ENCODE measurements around the gene DLGAP4. TPM values are rescaled to one million over a fixed set of nuclear protein-coding genes. Genes with fewer than 3 reads are reported as not detected.
"Not testable (repeated sequence)": the region's sequence is repeated elsewhere in the genome, so short reads cannot be mapped to it uniquely, and the experiment has no call there.

DLGAP4 gene
- total and polyA plus RNA-seq, 5 experiments from 2014 or later = 9.3 to 35.0 (median 16.6) TPM

GRCh38 chr20:36472637-36473090 is 166.5 kb downstream of the DLGAP4 start:
- ATAC-seq (peak; percentile 93 to 94), DNase-seq (peak in 3 of 10 donors; percentile 17 to 37 (median 21))
- Mint-ChIP-seq H3K9me3 (no peaks in the 10 kb centered on the region), H3K27ac (peak overlapping the region; percentile 79 to 92 (median 88)), H3K27me3 (no peaks in the 10 kb centered on the region), H3K4me1 (peaks cover 16 to 66% (median 61%) of the 10 kb centered on the region in 4 donors), H3K4me3 (peak overlapping the region; percentile 43 to 80 (median 70)), H3K36me3 (peaks cover 0 to 7% (median 0%) of the 10 kb centered on the region in 3 donors)
- POLR2A ChIA-PET = interaction anchor here (0.6 to 0.9 kb wide), 2 partner anchors 29 to 229 kb away, joined by 3 to 6 read pairs; no protein-coding TSS in a partner anchor

- H3K36me3 Mint-ChIP-seq = peaks cover 0 to 7% (median 0%) of the 10 kb centered on the region in 3 donors
- POLR2A ChIA-PET = interaction anchor here (0.5 to 1.2 kb wide), 4 partner anchors 10 to 455 kb away, joined by 3 to 6 read pairs (median 3); no protein-coding TSS in a partner anchor
- no peak for DNase-seq
- H3K4me3 Mint-ChIP-seq = peak overlapping the region in 7 of 10 donors; percentile 14 to 72 (median 67)
- no peaks in the 10 kb centered on the region for H3K9me3 Mint-ChIP-seq
- H3K27ac Mint-ChIP-seq = peak overlapping the region in 8 of 10 donors; percentile 31 to 92 (median 86)
- H3K4me1 Mint-ChIP-seq = peaks cover 15 to 62% (median 59%) of the 10 kb centered on the region in 4 donors
- no peak for ATAC-seq
- no peaks in the 10 kb centered on the region for H3K27me3 Mint-ChIP-seq
Observed at GRCh38 chr20:36473164-36473563, 167.0 kb downstream of the DLGAP4 start.

- Mint-ChIP-seq H3K27me3 (no peaks in the 10 kb centered on the region), H3K36me3 (peaks cover 0 to 9% (median 0%) of the 10 kb centered on the region in 3 donors), H3K4me1 (peaks cover 24 to 64% (median 61%) of the 10 kb centered on the region in 4 donors), H3K9me3 (no peaks in the 10 kb centered on the region), H3K4me3 (no peak overlapping the region), H3K27ac (peak overlapping the region in 4 of 10 donors; percentile 37 to 79 (median 51))
- ATAC-seq (no peak), DNase-seq (no peak)
- POLR2A ChIA-PET = interaction anchor here (1.2 kb wide), 1 partner anchor 11 kb away, joined by 3 read pairs; no protein-coding TSS in a partner anchor
Observed at GRCh38 chr20:36474563-36474962, 168.4 kb downstream of the DLGAP4 start.

- H3K9me3 Mint-ChIP-seq, H3K36me3 Mint-ChIP-seq, POLR2A ChIA-PET, ATAC-seq, H3K4me3 Mint-ChIP-seq, DNase-seq, H3K27me3 Mint-ChIP-seq: not testable (repeated sequence)
- Mint-ChIP-seq H3K27ac (peak overlapping the region in 3 of 10 donors; percentile 48 to 59 (median 58)), H3K4me1 (peaks cover 24 to 64% (median 60%) of the 10 kb centered on the region in 4 donors)
Observed at GRCh38 chr20:36475054-36475453, 168.9 kb downstream of the DLGAP4 start.

- Mint-ChIP-seq H3K27me3 (no peaks in the 10 kb centered on the region), H3K27ac (no peak overlapping the region), H3K9me3 (no peaks in the 10 kb centered on the region), H3K4me3 (no peak overlapping the region), H3K4me1 (peaks cover 29 to 56% (median 49%) of the 10 kb centered on the region in 4 donors), H3K36me3 (peaks cover 0 to 12% (median 0%) of the 10 kb centered on the region in 3 donors)
- no peak for DNase-seq
- POLR2A ChIA-PET = interaction anchor here (1.0 kb wide), 1 partner anchor 11 kb away, joined by 3 read pairs; no protein-coding TSS in a partner anchor
- no peak for ATAC-seq
Observed at GRCh38 chr20:36477475-36477874, 171.3 kb downstream of the DLGAP4 start.

GRCh38 chr20:36478137-36478905 is 172.2 kb downstream of the DLGAP4 start:
- H3K4me1 Mint-ChIP-seq = peaks cover 27 to 55% (median 44%) of the 10 kb centered on the region in 4 donors
- DNase-seq (no peak), ATAC-seq (no peak)
- no peak overlapping the region for H3K4me3 Mint-ChIP-seq
- POLR2A ChIA-PET = no interaction called here
- H3K27me3 Mint-ChIP-seq = no peaks in the 10 kb centered on the region
- no peaks in the 10 kb centered on the region for H3K9me3 Mint-ChIP-seq
- H3K36me3 Mint-ChIP-seq = peaks cover 0 to 14% (median 0%) of the 10 kb centered on the region in 3 donors
- peak overlapping the region in 5 of 10 donors; percentile 34 to 95 (median 51) for H3K27ac Mint-ChIP-seq

- no peaks in the 10 kb centered on the region for H3K27me3 Mint-ChIP-seq
- DNase-seq (no peak), ATAC-seq (no peak)
- no peaks in the 10 kb centered on the region for H3K9me3 Mint-ChIP-seq
- peaks cover 0 to 9% (median 0%) of the 10 kb centered on the region in 3 donors for H3K36me3 Mint-ChIP-seq
- POLR2A ChIA-PET = no interaction called here
- H3K4me1 Mint-ChIP-seq = peaks cover 20 to 40% (median 31%) of the 10 kb centered on the region in 4 donors
- no peak overlapping the region for H3K4me3 Mint-ChIP-seq
- peak overlapping the region in 2 of 10 donors; percentile 52 to 95 for H3K27ac Mint-ChIP-seq
Observed at GRCh38 chr20:36479938-36480337, 173.8 kb downstream of the DLGAP4 start.

- Mint-ChIP-seq H3K9me3 (no peaks in the 10 kb centered on the region), H3K4me3 (no peak overlapping the region), H3K27ac (peak overlapping the region in 3 of 10 donors; percentile 31 to 52 (median 48)), H3K27me3 (no peaks in the 10 kb centered on the region), H3K4me1 (peaks cover 20 to 38% (median 30%) of the 10 kb centered on the region in 4 donors), H3K36me3 (peaks cover 0 to 10% (median 0%) of the 10 kb centered on the region in 3 donors)
- POLR2A ChIA-PET = no interaction called here
- ATAC-seq = no peak
- no peak for DNase-seq
Observed at GRCh38 chr20:36480456-36481048, 174.4 kb downstream of the DLGAP4 start.

GRCh38 chr20:36481380-36482043 is 175.4 kb downstream of the DLGAP4 start:
- peaks cover 22 to 45% (median 36%) of the 10 kb centered on the region in 4 donors for H3K4me1 Mint-ChIP-seq
- H3K4me3 Mint-ChIP-seq = no peak overlapping the region
- no peaks in the 10 kb centered on the region for H3K9me3 Mint-ChIP-seq
- no peak for ATAC-seq
- POLR2A ChIA-PET = no interaction called here
- H3K27ac Mint-ChIP-seq = peak overlapping the region in 4 of 10 donors; percentile 2 to 48 (median 42)
- peaks cover 0 to 9% (median 0%) of the 10 kb centered on the region in 3 donors for H3K36me3 Mint-ChIP-seq
- no peaks in the 10 kb centered on the region for H3K27me3 Mint-ChIP-seq
- no peak for DNase-seq

GRCh38 chr20:36482044-36482473 is 175.9 kb downstream of the DLGAP4 start:
- POLR2A ChIA-PET = no interaction called here
- no peaks in the 10 kb centered on the region for H3K9me3 Mint-ChIP-seq
- peaks cover 0 to 9% (median 0%) of the 10 kb centered on the region in 3 donors for H3K36me3 Mint-ChIP-seq
- ATAC-seq (no peak), DNase-seq (no peak)
- H3K4me3 Mint-ChIP-seq = no peak overlapping the region
- peaks cover 25 to 45% (median 36%) of the 10 kb centered on the region in 4 donors for H3K4me1 Mint-ChIP-seq
- H3K27me3 Mint-ChIP-seq = no peaks in the 10 kb centered on the region
- peak overlapping the region in 2 of 10 donors; percentile 43 to 53 for H3K27ac Mint-ChIP-seq

- POLR2A ChIA-PET = interaction anchor here (0.7 kb wide), 1 partner anchor 33 kb away, joined by 3 read pairs; no protein-coding TSS in a partner anchor
- Mint-ChIP-seq H3K4me3 (no peak overlapping the region), H3K27ac (peak overlapping the region in 1 of 10 donors; percentile 65), H3K36me3 (peaks cover 0 to 9% (median 0%) of the 10 kb centered on the region in 3 donors), H3K27me3 (no peaks in the 10 kb centered on the region), H3K9me3 (no peaks in the 10 kb centered on the region), H3K4me1 (peaks cover 28 to 38% (median 35%) of the 10 kb centered on the region in 4 donors)
- ATAC-seq = no peak
- DNase-seq = no peak
Observed at GRCh38 chr20:36483209-36483918, 177.2 kb downstream of the DLGAP4 start.
